Bronchial epithelial cell (primary cell): Measurements from ENCODE around the gene TTC4. TPM values are rescaled to one million over a fixed set of nuclear protein-coding genes. Genes with fewer than 3 reads are reported as not detected.

ENCODE experiments used
- DNase-seq: peaks from one replicate; pipeline ENCODE4 v3.0.0-alpha.2; 2010; ENCODE audit warnings: low read depth
- FAIRE-seq: peaks from 2 replicates; lab custom pipeline; 2011; peaks lifted over from hg19 to GRCh38; lab: Jason Lieb, UNC
- H3K27me3 ChIP-seq: 2 replicates; pipeline ENCODE4 v1.5.1; 2011; ENCODE audit warnings: low read length; ENCODE audit not compliant: control insufficient read depth, insufficient read depth
- H3K36me3 ChIP-seq: 2 replicates; pipeline ENCODE4 v1.5.1; 2011; ENCODE audit warnings: low read length; ENCODE audit not compliant: control insufficient read depth, insufficient read depth
- H3K4me3 ChIP-seq: 2 replicates; pipeline ENCODE4 v1.5.1; 2011; ENCODE audit warnings: mild to moderate bottlenecking, low read depth, low read length, control low read depth
- total RNA-seq: library from RNA; depleted of rRNA; stranded (reverse); fragments of >200 nt; gene quantifications from 2 replicates; pipeline ENCODE4 v1.2.1, GENCODE V29; 2014
- TF ChIP-seq, protein P1 (sequence below): IDR thresholded peaks from 2 replicates; pipeline ENCODE4 v1.5.1; 2011; ENCODE audit warnings: mild to moderate bottlenecking, moderate library complexity, low read length, control low read depth, inconsistent platforms; ENCODE audit not compliant: insufficient read depth, severe bottlenecking

Gene TTC4
- total RNA-seq, 1 donor from 2014 or later, result 30.8 TPM

DNA sequence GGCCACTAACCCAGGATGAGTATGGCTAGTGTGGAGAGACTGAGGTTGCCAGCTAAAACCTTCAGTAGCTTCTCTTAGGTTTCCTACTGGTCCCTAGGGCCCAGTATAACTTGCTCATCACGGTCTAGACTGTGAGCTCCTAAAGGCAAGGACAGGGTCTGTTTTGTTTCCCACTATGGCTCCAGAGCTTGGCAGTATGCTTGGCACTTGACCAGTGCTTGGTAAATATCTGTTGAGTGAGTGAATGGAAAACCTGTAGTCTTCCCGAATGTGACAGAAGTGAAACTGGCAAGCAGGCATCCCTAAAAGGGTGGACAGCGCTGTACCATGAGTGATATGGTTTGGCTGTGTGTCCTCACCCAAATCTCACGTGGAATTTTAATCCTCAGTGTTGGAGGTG is 61.8 kb downstream of the TTC4 start:
- H3K36me3 ChIP-seq, result peaks cover 1% of the 10 kb centered on the region
- TF ChIP-seq, protein P1, sequence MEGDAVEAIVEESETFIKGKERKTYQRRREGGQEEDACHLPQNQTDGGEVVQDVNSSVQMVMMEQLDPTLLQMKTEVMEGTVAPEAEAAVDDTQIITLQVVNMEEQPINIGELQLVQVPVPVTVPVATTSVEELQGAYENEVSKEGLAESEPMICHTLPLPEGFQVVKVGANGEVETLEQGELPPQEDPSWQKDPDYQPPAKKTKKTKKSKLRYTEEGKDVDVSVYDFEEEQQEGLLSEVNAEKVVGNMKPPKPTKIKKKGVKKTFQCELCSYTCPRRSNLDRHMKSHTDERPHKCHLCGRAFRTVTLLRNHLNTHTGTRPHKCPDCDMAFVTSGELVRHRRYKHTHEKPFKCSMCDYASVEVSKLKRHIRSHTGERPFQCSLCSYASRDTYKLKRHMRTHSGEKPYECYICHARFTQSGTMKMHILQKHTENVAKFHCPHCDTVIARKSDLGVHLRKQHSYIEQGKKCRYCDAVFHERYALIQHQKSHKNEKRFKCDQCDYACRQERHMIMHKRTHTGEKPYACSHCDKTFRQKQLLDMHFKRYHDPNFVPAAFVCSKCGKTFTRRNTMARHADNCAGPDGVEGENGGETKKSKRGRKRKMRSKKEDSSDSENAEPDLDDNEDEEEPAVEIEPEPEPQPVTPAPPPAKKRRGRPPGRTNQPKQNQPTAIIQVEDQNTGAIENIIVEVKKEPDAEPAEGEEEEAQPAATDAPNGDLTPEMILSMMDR, result no peak
- H3K27me3 ChIP-seq, result no peaks in the 10 kb centered on the region
- no peak overlapping the region for H3K4me3 ChIP-seq
- peak; percentile 55 for FAIRE-seq
- no peak for DNase-seq

DNA sequence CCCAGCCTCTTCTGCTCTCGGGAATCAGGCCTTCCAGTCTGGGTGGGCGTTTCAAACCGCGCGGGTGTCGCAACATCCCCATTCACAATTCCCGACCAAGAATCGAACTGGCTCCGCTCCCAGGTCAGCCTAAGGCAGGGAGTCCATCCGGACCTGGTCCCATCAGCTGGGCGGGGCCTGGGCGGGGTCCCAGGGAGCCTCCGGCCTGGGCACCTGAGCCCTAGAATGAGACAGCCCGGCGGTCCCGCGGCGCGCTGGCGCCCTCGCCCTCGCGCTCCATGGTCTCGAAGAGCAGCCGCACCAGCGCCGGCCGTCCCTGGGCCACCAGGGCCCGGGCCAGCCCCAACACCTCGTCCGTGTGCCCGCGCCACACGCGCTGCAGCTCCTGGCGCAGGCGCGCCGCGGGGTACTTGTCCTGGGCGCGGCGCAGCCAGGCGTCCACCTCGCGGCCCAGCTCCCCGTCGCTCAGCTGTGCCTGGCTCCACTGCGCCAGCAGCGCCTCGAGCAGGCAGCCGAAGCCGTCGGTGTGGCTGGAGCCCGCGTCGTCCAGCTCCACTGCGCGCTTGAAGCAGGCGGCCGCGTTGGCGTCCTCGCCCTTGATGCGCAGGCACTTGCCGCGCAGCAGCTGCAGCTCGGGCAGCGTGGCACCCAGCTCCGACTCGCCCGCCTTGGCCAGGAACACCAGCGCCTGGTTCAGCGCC is 65.5 kb downstream of the TTC4 start:
- H3K27me3 ChIP-seq, result no peaks in the 10 kb centered on the region
- no peak overlapping the region for H3K4me3 ChIP-seq
- TF ChIP-seq, protein P1, result no peak
- FAIRE-seq (no peak), DNase-seq (no peak)
- peaks cover 1% of the 10 kb centered on the region for H3K36me3 ChIP-seq

DNA sequence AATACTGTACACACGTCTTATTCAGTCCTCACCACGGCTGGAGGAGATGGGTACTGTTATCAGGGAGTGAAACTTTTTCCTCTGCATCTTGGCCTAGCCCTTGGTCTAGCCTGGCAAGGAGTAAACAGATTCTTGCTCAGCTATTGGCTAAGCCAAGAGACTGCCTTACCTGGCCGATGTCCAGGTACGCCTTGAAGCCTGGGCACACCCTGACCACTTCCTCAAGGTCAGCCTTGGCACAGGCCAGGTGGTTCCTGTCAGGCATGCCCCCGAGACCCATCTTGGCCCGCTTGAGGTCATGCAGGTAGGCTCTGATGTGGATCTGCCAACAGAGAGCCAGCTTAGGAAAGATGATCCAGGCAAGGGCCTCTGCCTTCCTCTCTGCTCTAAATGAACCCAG is 66.5 kb downstream of the TTC4 start:
- Histone ChIP-seq H3K27me3 (no peaks in the 10 kb centered on the region), H3K36me3 (peaks cover 3% of the 10 kb centered on the region), H3K4me3 (no peak overlapping the region)
- FAIRE-seq (peak; percentile 36), DNase-seq (no peak)
- TF ChIP-seq, protein P1, result no peak

DNA sequence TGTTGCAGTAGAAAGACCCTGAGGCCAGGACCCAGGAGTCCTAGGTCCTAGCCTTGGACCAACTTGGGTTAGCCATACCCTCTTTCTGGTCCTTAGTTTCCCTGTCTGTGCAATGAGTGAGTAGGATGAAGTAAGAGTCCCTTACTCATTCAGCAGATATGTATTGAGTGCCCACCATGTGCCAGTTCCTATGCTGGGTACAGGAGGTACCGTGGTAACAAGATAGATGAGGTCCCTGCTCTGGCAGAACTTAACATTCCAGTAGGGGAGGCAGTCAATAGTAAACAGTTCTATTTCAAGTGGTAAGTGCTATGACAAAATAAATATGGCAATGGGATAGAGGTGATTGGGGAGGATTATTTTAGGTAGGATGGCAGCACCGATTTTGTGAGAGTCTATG is 66.9 kb downstream of the TTC4 start:
- FAIRE-seq (no peak), DNase-seq (no peak)
- TF ChIP-seq, protein P1, result no peak
- no peaks in the 10 kb centered on the region for H3K27me3 ChIP-seq
- H3K4me3 ChIP-seq, result no peak overlapping the region
- peaks cover 3% of the 10 kb centered on the region for H3K36me3 ChIP-seq

DNA sequence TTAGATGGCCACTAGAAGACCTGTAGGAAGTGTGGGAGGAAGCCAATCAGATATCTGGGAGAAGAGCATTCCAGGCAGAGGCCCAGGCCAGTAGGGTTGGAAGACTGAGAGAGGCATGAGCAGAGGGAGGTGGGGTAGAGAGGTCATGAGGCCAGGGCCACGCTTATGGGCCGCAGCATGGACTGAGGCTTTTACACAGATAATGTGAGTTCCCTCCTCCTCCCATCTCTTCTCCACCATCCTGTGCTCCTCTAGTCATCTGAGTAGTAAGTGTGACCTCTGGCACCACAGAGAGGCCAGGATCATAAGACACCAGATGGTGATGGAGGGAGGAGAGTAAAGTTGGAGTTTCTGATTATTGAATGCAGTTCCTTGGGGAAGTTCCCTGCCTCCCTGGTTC is 68.4 kb downstream of the TTC4 start:
- Histone ChIP-seq H3K27me3 (no peaks in the 10 kb centered on the region), H3K36me3 (peaks cover 3% of the 10 kb centered on the region), H3K4me3 (no peak overlapping the region)
- FAIRE-seq, result no peak
- no peak for DNase-seq
- TF ChIP-seq, protein P1, result no peak

DNA sequence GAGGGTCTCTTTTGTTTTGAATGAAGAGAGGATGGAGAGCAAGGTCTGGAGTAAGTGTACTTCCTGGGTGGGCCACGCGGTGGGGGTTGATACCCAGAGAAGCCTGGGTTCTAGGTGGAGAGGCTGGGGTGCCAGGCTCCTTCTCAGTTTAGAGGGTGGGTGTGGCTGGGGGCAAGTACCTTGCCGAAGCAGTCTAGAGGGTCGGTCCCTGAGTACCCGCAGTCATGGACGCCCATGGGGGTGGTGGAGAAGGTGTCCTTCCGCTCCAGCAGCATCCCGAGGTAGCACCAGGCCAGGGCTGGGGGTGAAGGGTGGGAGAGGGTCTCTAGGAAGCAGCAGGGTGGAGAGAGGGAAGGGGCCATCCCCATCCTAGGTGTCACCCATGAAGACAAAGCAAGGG is 71.1 kb downstream of the TTC4 start:
- Histone ChIP-seq H3K27me3 (no peaks in the 10 kb centered on the region), H3K36me3 (peaks cover 3% of the 10 kb centered on the region), H3K4me3 (no peak overlapping the region)
- no peak for FAIRE-seq
- no peak for DNase-seq
- TF ChIP-seq, protein P1, result no peak
